GM23338 (cell line): Measurements from ENCODE around the gene CLDN3. TPM values are rescaled to one million over a fixed set of nuclear protein-coding genes. Genes with fewer than 3 reads are reported as not detected.

Experiments
- ATAC-seq: fragments of 200-7000 bp; cut with Tn5 transposase; 3 replicates; pipeline ENCODE4 v1.9.1; 2020
- DNase-seq: peaks from one replicate; pipeline ENCODE4 v3.0.0-alpha.2; 2015; ENCODE audit warnings: low spot score
- H2AFZ ChIP-seq: fragments of 200-600 bp; sonication (generic); 2 replicates; pipeline ENCODE4 v1.8.0; 2016; ENCODE audit warnings: antibody characterized with exemption, mild to moderate bottlenecking, moderate library complexity
- H3F3A ChIP-seq: fragments of 200-600 bp; sonication (generic); replicated peaks from 2 replicates; pipeline ENCODE4 v1.8.0; 2017; ENCODE audit warnings: antibody characterized with exemption, mixed run types, low read depth
- H3K27ac ChIP-seq: fragments of 200-600 bp; sonication (generic); 2 replicates; pipeline ENCODE4 v1.6.1; 2016; ENCODE audit warnings: low read depth
- H3K27me3 ChIP-seq: fragments of 200-600 bp; sonication (generic); 2 replicates; pipeline ENCODE4 v1.8.0; 2016; ENCODE audit warnings: mild to moderate bottlenecking, mixed run types, moderate library complexity; ENCODE audit not compliant: insufficient read depth
- H3K36me3 ChIP-seq: fragments of 200-600 bp; sonication (generic); 2 replicates; pipeline ENCODE4 v1.8.0; 2016; ENCODE audit warnings: mild to moderate bottlenecking; ENCODE audit not compliant: insufficient read depth
- H3K4me1 ChIP-seq: fragments of 200-600 bp; sonication (generic); 2 replicates; pipeline ENCODE4 v1.8.0; 2016; ENCODE audit warnings: mild to moderate bottlenecking, moderate library complexity; ENCODE audit not compliant: insufficient read depth
- H3K4me2 ChIP-seq: fragments of 200-600 bp; sonication (generic); 2 replicates; pipeline ENCODE4 v1.7.1; 2017; ENCODE audit warnings: mixed run types
- H3K4me3 ChIP-seq: fragments of 200-600 bp; sonication (generic); 2 replicates; pipeline ENCODE4 v1.6.1; 2016; ENCODE audit warnings: mixed run types
- H3K79me2 ChIP-seq: fragments of 200-600 bp; sonication (generic); replicated peaks from 2 replicates; pipeline ENCODE4 v1.8.0; 2017; ENCODE audit warnings: mild to moderate bottlenecking; ENCODE audit not compliant: insufficient read depth
- H3K9me2 ChIP-seq: fragments of 200-600 bp; sonication (generic); 2 replicates; pipeline ENCODE4 v1.8.0; 2017; ENCODE audit not compliant: insufficient read depth
- H4K20me1 ChIP-seq: fragments of 200-600 bp; sonication (generic); replicated peaks from 2 replicates; pipeline ENCODE4 v1.8.0; 2017; ENCODE audit warnings: mild to moderate bottlenecking; ENCODE audit not compliant: insufficient read depth
- H3K27ac Mint-ChIP-seq: 2 replicates; pipeline ENCODE4 v1.8.0; 2020; ENCODE audit warnings: inconsistent platforms, mild to moderate bottlenecking, moderate library complexity, mixed read lengths
- H3K27me3 Mint-ChIP-seq: 3 replicates; pipeline ENCODE4 v1.8.0; 2022; ENCODE audit warnings: low read depth, mild to moderate bottlenecking, moderate library complexity, mixed read lengths, inconsistent platforms; ENCODE audit not compliant: insufficient read depth, poor library complexity
- H3K36me3 Mint-ChIP-seq: 3 replicates; pipeline ENCODE4 v1.8.0; 2021; ENCODE audit warnings: low read depth, mild to moderate bottlenecking, inconsistent platforms, moderate library complexity, mixed read lengths
- H3K4me1 Mint-ChIP-seq: 3 replicates; pipeline ENCODE4 v1.8.0; 2020; ENCODE audit warnings: mild to moderate bottlenecking, inconsistent platforms, mixed read lengths
- H3K4me3 Mint-ChIP-seq: 3 replicates; pipeline ENCODE4 v1.8.0; 2021; ENCODE audit warnings: moderate library complexity, mild to moderate bottlenecking, inconsistent platforms, mixed read lengths
- H3K9me3 Mint-ChIP-seq: 3 replicates; pipeline ENCODE4 v1.8.0; 2020; ENCODE audit warnings: moderate library complexity, mild to moderate bottlenecking, inconsistent platforms, mixed read lengths
- CREB1 ChIP-seq: fragments of 250-450 bp; sonication (Bioruptor Pico); IDR thresholded peaks from 2 replicates; pipeline ENCODE4 v1.5.0; 2020; ENCODE audit warnings: low read depth, mild to moderate bottlenecking, moderate library complexity
- EZH2 ChIP-seq: fragments of 200-600 bp; sonication (generic); IDR thresholded peaks from one replicate; pipeline ENCODE4 v1.8.0; 2017; ENCODE audit warnings: antibody characterized with exemption, mild to moderate bottlenecking, low read depth; ENCODE audit not compliant: unreplicated experiment
- EZH2phosphoT487 ChIP-seq: fragments of 200-600 bp; sonication (generic); IDR thresholded peaks from one replicate; pipeline ENCODE4 v1.8.1; 2018; ENCODE audit warnings: antibody characterized with exemption; ENCODE audit not compliant: unreplicated experiment
- JUNB ChIP-seq: IDR thresholded peaks from one replicate; pipeline ENCODE4 v1.6.1; 2016; ENCODE audit warnings: antibody characterized with exemption; ENCODE audit not compliant: unreplicated experiment
- NANOG ChIP-seq: IDR thresholded peaks from 2 replicates; pipeline ENCODE4 v1.6.1; 2016; ENCODE audit warnings: antibody characterized with exemption, borderline replicate concordance
- POLR2AphosphoS5 ChIP-seq: IDR thresholded peaks from 2 replicates; pipeline ENCODE4 v1.6.1; 2016; ENCODE audit warnings: antibody characterized with exemption, low read depth
- STAT1 ChIP-seq: IDR thresholded peaks from one replicate; pipeline ENCODE4 v1.6.1; 2016; ENCODE audit warnings: antibody characterized with exemption; ENCODE audit not compliant: unreplicated experiment
- ZNF114 ChIP-seq: fragments of 250-450 bp; sonication (Bioruptor Pico); IDR thresholded peaks from 2 replicates; pipeline ENCODE4 v1.5.0; 2020; ENCODE audit warnings: mild to moderate bottlenecking, moderate library complexity
- ZNF331 ChIP-seq: fragments of 250-450 bp; sonication (Bioruptor Pico); IDR thresholded peaks from 2 replicates; pipeline ENCODE4 v1.5.0; 2020; ENCODE audit warnings: low read depth, mild to moderate bottlenecking, moderate library complexity
- polyA plus RNA-seq: library from polyadenylated mRNA; unstranded; fragments of >200 nt; fragmentation: Nextera tagmentation; extraction: Ambion mirVana; gene quantifications from 2 replicates; pipeline ENCODE4 v1.2.1, GENCODE V29; 2016
- total RNA-seq: library from RNA; depleted of rRNA; stranded (reverse); fragments of >200 nt; shearing (Covaris generic); gene quantifications from 2 replicates; pipeline ENCODE4 v1.2.3, GENCODE V29; 2014
- TF ChIP-seq, protein P1 (sequence below): IDR thresholded peaks from one replicate; pipeline ENCODE4 v1.6.1; 2018; ENCODE audit warnings: antibody characterized with exemption; ENCODE audit not compliant: unreplicated experiment
- TF ChIP-seq, protein P2 (sequence below), 2 experiments: fragments of 200-600 bp in 1 of 2; sonication (generic) in 1 of 2; conservative IDR thresholded peaks; 2 replicates each; pipeline versions ENCODE4 v1.5.1 to v1.6.1; 2016 to 2017; ENCODE audit warnings: antibody characterized with exemption in 2 of 2, low read depth in 2 of 2, mild to moderate bottlenecking in 2 of 2, moderate library complexity in 1 of 2
- TF ChIP-seq, protein P3 (sequence below): IDR thresholded peaks from 2 replicates; pipeline ENCODE4 v1.6.1; 2016; ENCODE audit warnings: antibody characterized with exemption
- TF ChIP-seq, protein P4 (sequence below): fragments of 250-450 bp; sonication (Bioruptor Pico); IDR thresholded peaks from 2 replicates; pipeline ENCODE4 v1.5.0; 2020; ENCODE audit warnings: mild to moderate bottlenecking, moderate library complexity

The CLDN3 gene
- total and polyA plus RNA-seq, 2 experiments from 2014 or later: 20.1 to 27.7 TPM

DNA sequence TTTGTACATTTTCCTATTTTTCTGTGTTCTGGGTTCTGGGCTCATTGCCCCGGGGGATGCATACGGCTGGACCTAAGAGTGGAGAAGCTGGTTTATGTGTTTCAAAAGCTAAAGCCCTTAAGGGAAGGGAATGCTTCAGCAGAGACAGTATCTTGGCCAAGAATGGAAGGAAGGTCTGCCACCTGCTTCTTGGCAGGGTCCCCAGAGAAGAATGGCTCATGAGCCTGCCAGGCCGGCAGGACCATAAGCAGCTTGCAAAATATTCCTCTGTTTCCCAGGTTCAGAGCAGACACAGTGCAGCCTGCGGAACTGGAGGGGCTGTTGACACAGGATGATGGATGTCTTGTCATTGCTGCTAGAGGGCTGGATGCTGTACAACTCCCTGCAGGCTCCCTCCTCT lies 23.7 kb downstream of the CLDN3 start:
- Mint-ChIP-seq H3K4me1 (peaks cover 29% of the 10 kb centered on the region), H3K9me3 (peaks cover 2% of the 10 kb centered on the region; the same call in 2 of the 3 replicates)
- H4K20me1 ChIP-seq: no peaks in the 10 kb centered on the region

More for the DNA sequence above, 23.7 kb downstream of the CLDN3 start:
- H3K9me2 ChIP-seq: no peaks in the 10 kb centered on the region
- TF ChIP-seq POLR2AphosphoS5: no peak
- TF ChIP-seq, protein P1, sequence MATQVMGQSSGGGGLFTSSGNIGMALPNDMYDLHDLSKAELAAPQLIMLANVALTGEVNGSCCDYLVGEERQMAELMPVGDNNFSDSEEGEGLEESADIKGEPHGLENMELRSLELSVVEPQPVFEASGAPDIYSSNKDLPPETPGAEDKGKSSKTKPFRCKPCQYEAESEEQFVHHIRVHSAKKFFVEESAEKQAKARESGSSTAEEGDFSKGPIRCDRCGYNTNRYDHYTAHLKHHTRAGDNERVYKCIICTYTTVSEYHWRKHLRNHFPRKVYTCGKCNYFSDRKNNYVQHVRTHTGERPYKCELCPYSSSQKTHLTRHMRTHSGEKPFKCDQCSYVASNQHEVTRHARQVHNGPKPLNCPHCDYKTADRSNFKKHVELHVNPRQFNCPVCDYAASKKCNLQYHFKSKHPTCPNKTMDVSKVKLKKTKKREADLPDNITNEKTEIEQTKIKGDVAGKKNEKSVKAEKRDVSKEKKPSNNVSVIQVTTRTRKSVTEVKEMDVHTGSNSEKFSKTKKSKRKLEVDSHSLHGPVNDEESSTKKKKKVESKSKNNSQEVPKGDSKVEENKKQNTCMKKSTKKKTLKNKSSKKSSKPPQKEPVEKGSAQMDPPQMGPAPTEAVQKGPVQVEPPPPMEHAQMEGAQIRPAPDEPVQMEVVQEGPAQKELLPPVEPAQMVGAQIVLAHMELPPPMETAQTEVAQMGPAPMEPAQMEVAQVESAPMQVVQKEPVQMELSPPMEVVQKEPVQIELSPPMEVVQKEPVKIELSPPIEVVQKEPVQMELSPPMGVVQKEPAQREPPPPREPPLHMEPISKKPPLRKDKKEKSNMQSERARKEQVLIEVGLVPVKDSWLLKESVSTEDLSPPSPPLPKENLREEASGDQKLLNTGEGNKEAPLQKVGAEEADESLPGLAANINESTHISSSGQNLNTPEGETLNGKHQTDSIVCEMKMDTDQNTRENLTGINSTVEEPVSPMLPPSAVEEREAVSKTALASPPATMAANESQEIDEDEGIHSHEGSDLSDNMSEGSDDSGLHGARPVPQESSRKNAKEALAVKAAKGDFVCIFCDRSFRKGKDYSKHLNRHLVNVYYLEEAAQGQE: no peak
- TF ChIP-seq EZH2phosphoT487: no peak
- TF ChIP-seq JUNB: no peak
- TF ChIP-seq NANOG: no peak
- no peak for TF ChIP-seq ZNF331
- TF ChIP-seq CREB1: no peak
- TF ChIP-seq STAT1: no peak
- TF ChIP-seq, protein P2, sequence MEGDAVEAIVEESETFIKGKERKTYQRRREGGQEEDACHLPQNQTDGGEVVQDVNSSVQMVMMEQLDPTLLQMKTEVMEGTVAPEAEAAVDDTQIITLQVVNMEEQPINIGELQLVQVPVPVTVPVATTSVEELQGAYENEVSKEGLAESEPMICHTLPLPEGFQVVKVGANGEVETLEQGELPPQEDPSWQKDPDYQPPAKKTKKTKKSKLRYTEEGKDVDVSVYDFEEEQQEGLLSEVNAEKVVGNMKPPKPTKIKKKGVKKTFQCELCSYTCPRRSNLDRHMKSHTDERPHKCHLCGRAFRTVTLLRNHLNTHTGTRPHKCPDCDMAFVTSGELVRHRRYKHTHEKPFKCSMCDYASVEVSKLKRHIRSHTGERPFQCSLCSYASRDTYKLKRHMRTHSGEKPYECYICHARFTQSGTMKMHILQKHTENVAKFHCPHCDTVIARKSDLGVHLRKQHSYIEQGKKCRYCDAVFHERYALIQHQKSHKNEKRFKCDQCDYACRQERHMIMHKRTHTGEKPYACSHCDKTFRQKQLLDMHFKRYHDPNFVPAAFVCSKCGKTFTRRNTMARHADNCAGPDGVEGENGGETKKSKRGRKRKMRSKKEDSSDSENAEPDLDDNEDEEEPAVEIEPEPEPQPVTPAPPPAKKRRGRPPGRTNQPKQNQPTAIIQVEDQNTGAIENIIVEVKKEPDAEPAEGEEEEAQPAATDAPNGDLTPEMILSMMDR (conservative IDR thresholded peaks at IDR 0.05; ENCODE audit: low read depth in 2 of 2): no peak
- no peak for TF ChIP-seq ZNF114 (CRISPR knock-in tag)
- TF ChIP-seq EZH2: no peak
- TF ChIP-seq, protein P3, sequence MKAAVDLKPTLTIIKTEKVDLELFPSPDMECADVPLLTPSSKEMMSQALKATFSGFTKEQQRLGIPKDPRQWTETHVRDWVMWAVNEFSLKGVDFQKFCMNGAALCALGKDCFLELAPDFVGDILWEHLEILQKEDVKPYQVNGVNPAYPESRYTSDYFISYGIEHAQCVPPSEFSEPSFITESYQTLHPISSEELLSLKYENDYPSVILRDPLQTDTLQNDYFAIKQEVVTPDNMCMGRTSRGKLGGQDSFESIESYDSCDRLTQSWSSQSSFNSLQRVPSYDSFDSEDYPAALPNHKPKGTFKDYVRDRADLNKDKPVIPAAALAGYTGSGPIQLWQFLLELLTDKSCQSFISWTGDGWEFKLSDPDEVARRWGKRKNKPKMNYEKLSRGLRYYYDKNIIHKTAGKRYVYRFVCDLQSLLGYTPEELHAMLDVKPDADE: no peak
- TF ChIP-seq, protein P4, sequence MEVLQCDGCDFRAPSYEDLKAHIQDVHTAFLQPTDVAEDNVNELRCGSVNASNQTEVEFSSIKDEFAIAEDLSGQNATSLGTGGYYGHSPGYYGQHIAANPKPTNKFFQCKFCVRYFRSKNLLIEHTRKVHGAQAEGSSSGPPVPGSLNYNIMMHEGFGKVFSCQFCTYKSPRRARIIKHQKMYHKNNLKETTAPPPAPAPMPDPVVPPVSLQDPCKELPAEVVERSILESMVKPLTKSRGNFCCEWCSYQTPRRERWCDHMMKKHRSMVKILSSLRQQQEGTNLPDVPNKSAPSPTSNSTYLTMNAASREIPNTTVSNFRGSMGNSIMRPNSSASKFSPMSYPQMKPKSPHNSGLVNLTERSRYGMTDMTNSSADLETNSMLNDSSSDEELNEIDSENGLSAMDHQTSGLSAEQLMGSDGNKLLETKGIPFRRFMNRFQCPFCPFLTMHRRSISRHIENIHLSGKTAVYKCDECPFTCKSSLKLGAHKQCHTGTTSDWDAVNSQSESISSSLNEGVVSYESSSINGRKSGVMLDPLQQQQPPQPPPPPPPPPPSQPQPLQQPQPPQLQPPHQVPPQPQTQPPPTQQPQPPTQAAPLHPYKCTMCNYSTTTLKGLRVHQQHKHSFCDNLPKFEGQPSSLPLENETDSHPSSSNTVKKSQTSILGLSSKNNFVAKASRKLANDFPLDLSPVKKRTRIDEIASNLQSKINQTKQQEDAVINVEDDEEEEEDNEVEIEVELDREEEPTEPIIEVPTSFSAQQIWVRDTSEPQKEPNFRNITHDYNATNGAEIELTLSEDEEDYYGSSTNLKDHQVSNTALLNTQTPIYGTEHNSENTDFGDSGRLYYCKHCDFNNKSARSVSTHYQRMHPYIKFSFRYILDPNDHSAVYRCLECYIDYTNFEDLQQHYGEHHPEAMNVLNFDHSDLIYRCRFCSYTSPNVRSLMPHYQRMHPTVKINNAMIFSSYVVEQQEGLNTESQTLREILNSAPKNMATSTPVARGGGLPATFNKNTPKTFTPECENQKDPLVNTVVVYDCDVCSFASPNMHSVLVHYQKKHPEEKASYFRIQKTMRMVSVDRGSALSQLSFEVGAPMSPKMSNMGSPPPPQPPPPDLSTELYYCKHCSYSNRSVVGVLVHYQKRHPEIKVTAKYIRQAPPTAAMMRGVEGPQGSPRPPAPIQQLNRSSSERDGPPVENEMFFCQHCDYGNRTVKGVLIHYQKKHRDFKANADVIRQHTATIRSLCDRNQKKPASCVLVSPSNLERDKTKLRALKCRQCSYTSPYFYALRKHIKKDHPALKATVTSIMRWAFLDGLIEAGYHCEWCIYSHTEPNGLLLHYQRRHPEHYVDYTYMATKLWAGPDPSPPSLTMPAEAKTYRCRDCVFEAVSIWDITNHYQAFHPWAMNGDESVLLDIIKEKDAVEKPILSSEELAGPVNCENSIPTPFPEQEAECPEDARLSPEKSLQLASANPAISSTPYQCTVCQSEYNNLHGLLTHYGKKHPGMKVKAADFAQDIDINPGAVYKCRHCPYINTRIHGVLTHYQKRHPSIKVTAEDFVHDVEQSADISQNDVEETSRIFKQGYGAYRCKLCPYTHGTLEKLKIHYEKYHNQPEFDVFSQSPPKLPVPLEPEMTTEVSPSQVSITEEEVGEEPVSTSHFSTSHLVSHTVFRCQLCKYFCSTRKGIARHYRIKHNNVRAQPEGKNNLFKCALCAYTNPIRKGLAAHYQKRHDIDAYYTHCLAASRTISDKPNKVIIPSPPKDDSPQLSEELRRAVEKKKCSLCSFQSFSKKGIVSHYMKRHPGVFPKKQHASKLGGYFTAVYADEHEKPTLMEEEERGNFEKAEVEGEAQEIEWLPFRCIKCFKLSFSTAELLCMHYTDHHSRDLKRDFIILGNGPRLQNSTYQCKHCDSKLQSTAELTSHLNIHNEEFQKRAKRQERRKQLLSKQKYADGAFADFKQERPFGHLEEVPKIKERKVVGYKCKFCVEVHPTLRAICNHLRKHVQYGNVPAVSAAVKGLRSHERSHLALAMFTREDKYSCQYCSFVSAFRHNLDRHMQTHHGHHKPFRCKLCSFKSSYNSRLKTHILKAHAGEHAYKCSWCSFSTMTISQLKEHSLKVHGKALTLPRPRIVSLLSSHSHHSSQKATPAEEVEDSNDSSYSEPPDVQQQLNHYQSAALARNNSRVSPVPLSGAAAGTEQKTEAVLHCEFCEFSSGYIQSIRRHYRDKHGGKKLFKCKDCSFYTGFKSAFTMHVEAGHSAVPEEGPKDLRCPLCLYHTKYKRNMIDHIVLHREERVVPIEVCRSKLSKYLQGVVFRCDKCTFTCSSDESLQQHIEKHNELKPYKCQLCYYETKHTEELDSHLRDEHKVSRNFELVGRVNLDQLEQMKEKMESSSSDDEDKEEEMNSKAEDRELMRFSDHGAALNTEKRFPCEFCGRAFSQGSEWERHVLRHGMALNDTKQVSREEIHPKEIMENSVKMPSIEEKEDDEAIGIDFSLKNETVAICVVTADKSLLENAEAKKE: no peak
- no peak for DNase-seq
- no peak overlapping the region for H3K4me3 ChIP-seq
- H3K27me3 ChIP-seq: peaks cover 14% of the 10 kb centered on the region; the same call in 1 of the 2 replicates
- no peak for ATAC-seq
- H3K27ac ChIP-seq: no peak overlapping the region
- Mint-ChIP-seq H3K27ac (no peak overlapping the region), H3K27me3 (peaks cover 19% of the 10 kb centered on the region), H3K4me3 (no peak overlapping the region), H3K36me3 (peaks cover 2% of the 10 kb centered on the region; the same call in 2 of the 3 replicates)
- no peaks in the 10 kb centered on the region for H3K79me2 ChIP-seq
- peaks cover 22% of the 10 kb centered on the region for H3K4me1 ChIP-seq
- H2AFZ ChIP-seq: no peak overlapping the region
- H3K4me2 ChIP-seq: no peak overlapping the region
- H3K36me3 ChIP-seq: no peaks in the 10 kb centered on the region
- no peaks in the 10 kb centered on the region; the same call in 1 of the 2 replicates for H3F3A ChIP-seq
